GM13977 (cell line): ENCODE results near the gene BCO2.

Experiments
- DNase-seq: peaks from one replicate; pipeline ENCODE4 v3.0.0; 2012; ENCODE audit warnings: low spot score
- in situ Hi-C: fragments of 300-500 bp; cut with MboI; formaldehyde crosslinking; loops from one replicate; pipeline ENCODE4 v1.12.0; 2022; ENCODE audit warnings: low sequenced_read_pairs, low pct_unique_long_range_greater_than_20kb, mixed read lengths, inconsistent platforms; ENCODE audit not compliant: unreplicated experiment
- TF ChIP-seq, protein P1 (sequence below): IDR thresholded peaks from 2 replicates; pipeline ENCODE4 v1.5.1; 2012; ENCODE audit warnings: mild to moderate bottlenecking, control low read depth; ENCODE audit not compliant: insufficient read depth; ENCODE audit errors: extremely low read depth, missing control alignments

BCO2 gene

DNA sequence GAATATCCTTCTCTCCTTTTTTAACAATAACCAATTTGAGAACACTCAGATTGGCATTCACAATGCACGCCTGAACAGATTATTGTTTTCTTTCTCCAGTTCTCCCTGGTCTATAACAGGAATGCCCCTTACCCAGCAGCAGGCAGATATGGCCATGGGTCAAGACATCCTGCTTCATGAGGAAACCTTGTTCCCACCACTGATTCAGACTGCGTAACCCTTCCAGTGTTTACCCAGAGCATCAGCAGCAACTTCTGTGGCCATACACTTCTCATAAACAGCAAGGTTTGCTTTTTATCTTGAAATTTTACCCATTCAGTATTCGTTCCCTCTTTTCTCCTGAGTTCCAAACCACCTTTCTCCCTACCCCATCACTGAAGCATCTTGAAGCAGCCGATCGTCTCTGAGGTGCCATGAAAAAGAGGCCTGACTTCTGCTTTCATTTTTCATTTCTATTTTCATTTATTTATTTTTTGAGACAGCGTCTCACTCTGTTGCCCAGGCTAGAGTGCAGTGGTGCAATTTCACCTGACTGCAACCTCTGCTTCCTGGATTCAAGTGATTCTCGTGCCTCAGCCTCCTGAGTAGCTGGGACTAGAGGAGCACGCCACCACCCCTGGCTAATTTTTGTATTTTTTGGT lies 60.6 kb downstream of the BCO2 start:
- TF ChIP-seq, protein P1, sequence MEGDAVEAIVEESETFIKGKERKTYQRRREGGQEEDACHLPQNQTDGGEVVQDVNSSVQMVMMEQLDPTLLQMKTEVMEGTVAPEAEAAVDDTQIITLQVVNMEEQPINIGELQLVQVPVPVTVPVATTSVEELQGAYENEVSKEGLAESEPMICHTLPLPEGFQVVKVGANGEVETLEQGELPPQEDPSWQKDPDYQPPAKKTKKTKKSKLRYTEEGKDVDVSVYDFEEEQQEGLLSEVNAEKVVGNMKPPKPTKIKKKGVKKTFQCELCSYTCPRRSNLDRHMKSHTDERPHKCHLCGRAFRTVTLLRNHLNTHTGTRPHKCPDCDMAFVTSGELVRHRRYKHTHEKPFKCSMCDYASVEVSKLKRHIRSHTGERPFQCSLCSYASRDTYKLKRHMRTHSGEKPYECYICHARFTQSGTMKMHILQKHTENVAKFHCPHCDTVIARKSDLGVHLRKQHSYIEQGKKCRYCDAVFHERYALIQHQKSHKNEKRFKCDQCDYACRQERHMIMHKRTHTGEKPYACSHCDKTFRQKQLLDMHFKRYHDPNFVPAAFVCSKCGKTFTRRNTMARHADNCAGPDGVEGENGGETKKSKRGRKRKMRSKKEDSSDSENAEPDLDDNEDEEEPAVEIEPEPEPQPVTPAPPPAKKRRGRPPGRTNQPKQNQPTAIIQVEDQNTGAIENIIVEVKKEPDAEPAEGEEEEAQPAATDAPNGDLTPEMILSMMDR = no peak
- in situ Hi-C loops = no loop called here
- no peak for DNase-seq

DNA sequence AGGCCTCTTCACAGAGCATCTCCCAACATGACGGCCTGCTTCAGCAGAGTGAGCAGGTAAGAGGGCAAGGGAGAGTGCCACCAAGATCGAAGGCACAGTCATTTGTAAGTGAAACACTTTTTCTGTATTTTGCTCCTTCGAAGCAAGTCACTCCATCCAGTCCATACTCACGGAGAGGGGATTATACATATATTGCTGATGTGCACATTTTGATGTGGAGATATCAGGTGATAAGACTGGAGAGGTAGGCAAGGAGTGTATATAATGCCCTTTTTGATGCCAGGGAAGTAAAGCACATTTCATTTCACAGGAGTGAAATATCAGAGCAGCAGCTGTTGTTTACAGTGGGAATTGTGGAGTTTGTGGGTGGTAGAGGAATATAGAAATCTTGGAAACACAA lies 62.1 kb downstream of the BCO2 start:
- in situ Hi-C loops = no loop called here
- DNase-seq = no peak
- TF ChIP-seq, protein P1 = no peak

DNA sequence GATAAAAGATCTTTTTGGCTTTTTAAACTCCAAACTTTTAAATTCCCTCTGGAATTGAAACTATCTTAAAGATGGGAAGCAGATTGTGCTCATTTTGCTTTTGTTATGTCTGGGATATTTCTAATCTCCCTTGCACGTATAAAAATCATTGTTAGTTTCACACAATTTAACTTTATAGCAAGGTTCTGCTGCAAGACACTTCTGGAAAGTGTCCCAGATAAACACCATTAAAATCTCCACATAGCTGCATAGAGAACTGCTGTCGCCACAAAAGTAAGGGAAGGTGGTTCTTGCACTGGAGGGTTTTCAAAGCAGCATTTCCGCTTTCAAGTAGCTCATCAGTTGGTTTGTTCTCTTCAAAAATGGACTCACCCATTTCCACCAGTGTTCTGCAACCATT lies 62.7 kb downstream of the BCO2 start:
- TF ChIP-seq, protein P1 = no peak
- in situ Hi-C loops = no loop called here
- DNase-seq = no peak

DNA sequence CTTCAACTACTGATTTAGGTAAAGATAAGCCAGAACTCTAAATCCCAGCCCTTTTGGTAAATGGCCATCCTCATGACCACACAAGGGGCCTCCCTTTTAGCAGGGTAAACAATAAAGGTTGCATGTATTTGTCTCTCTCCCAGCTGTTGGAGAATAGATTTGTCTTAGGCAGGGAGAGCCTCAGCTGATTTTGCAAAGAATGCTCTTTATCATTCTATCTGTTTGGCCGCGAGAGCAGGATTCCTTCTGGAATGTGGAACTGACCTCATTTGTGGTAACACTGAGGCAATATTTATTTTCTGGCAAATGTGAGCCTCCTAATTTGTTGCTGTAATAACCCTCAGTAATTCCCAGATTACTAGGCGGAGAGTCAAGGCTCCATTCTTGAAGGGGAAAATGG lies 66.2 kb downstream of the BCO2 start:
- in situ Hi-C loops = no loop called here
- TF ChIP-seq, protein P1 = no peak
- no peak for DNase-seq

DNA sequence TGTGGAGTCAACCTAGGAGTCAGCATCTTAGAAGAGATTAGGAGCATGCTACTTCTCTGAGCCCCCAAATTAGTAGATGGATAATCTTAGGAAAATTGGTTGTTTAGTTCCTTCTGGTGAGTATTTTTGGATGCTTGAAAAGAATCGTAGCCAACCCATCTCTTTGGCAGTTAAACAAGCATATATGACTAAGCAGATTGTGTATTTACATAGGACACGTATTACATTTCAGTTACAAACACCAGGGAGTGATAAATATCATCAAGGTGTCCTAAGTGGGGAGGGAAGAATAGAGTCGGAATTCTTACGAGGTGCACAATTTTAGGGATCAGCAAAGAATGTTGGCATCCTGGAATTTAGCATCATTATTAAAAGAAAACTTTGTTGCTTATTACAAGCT lies 71.9 kb downstream of the BCO2 start:
- DNase-seq = no peak
- in situ Hi-C loops = no loop called here
- TF ChIP-seq, protein P1 = no peak

DNA sequence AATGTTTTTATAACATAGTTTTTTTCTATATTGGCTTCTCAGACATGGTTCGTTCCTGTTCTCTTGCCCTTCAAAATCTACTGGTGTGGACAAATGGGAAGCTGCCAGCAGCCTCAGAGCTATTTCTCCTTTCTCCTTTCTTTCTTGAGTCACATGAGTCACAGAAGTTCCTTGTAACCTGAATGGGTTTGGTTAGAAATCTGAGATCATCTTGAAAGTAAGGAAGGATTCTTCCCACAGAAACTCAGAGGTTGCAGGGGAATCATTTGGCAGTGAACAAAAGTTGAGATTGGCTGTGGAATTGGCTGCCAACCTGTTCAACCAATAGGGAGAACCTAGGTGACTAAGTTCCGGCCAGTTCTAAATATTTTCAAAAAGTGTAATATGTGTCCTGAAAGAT lies 72.9 kb downstream of the BCO2 start:
- no peak for DNase-seq
- TF ChIP-seq, protein P1 = no peak
- in situ Hi-C loops = no loop called here
